ENCODE results near the gene PDGFC.

GRCh38 chr4:156885374-156885773 is 86.2 kb downstream of the PDGFC start:
- TF ChIP-seq LEF1 (IDR thresholded peaks at IDR 0.05; ENCODE audit: borderline replicate concordance): no peak
- no peak for TF ChIP-seq SP1 (IDR thresholded peaks at IDR 0.05)
- TF ChIP-seq ARNT (IDR thresholded peaks at IDR 0.05): no peak
- TF ChIP-seq BHLHE40 (IDR thresholded peaks at IDR 0.05; ENCODE audit: borderline replicate concordance): no peak
- TF ChIP-seq CTBP1 (IDR thresholded peaks at IDR 0.05; ENCODE audit: borderline replicate concordance): no peak
- TF ChIP-seq HDGF (IDR thresholded peaks at IDR 0.05; ENCODE audit: borderline replicate concordance): no peak
- no peak for TF ChIP-seq FOXM1 (IDR thresholded peaks at IDR 0.05; ENCODE audit: borderline replicate concordance)
- no peak for TF ChIP-seq NFRKB (IDR thresholded peaks at IDR 0.05)
- no peak for TF ChIP-seq ELF4 (IDR thresholded peaks at IDR 0.05)
- no peak for TF ChIP-seq FOXK2 (IDR thresholded peaks at IDR 0.05)
- no peak for TF ChIP-seq PKNOX1 (IDR thresholded peaks at IDR 0.05)
- no peak for TF ChIP-seq SUZ12 (IDR thresholded peaks at IDR 0.05)
- no peak for TF ChIP-seq FOXA1 (IDR thresholded peaks at IDR 0.05)

All from HEK293T (cell line).